GM21576 (cell line): Measurements from ENCODE around the gene SLC9A4.
"Not testable (repeated sequence)": the region's sequence is repeated elsewhere in the genome, so short reads cannot be mapped to it uniquely, and the experiment has no call there.

ENCODE experiments used
- ATAC-seq: cut with Tn5 transposase; IDR thresholded peaks from one replicate; pipeline ENCODE4 v1.9.1; 2021; ENCODE audit warnings: mild to moderate bottlenecking, moderate library complexity; ENCODE audit not compliant: unreplicated experiment

Gene SLC9A4

GRCh38 chr2:102538491-102538890 lies 65.5 kb downstream of the SLC9A4 start:
- no peak for ATAC-seq

DNA sequence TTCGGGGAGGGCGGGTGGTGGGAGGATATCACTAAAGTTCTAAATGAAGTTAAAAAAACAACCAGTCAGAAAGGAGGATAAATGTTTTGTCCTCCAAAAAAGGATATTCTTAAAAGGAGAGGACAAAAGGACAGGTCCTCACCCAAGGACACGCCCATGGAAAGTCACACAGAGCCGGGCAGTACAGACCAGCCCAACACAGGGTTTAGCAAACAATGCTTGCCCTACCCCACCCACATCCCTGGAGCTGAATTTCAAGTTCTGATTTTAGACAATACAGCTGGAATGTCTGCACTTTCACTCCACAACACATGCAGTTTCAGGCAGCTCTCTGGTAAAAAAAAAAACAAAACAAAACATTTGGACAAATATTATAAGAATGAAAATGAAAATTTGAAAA lies 67.9 kb downstream of the SLC9A4 start:
- ATAC-seq: no peak

- ATAC-seq: no peak
Measured at GRCh38 chr2:102544182-102544581, 71.2 kb downstream of the SLC9A4 start.

DNA sequence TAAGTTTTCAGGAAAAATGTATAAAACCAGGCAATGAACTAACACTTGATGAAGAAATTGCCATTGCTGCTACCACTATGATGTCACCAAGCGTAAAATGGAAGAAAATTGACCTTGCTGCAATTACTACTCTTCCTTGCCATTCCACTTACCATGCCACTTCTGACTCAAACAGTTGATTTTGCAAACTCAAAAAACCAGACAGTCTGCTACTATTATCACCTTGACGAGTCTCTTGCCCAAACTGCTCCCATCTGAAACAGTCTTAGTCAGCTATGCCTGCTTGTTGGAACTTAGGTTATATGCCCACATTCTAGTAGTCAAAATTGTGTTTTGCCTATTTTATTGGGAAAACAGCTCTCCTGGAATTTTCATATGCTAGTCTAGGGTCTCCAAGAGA lies 74.4 kb downstream of the SLC9A4 start:
- no peak for ATAC-seq

- no peak for ATAC-seq
Measured at GRCh38 chr2:102549027-102549426, 76.0 kb downstream of the SLC9A4 start.

- no peak for ATAC-seq
Measured at GRCh38 chr2:102550151-102550550, 77.1 kb downstream of the SLC9A4 start.

DNA sequence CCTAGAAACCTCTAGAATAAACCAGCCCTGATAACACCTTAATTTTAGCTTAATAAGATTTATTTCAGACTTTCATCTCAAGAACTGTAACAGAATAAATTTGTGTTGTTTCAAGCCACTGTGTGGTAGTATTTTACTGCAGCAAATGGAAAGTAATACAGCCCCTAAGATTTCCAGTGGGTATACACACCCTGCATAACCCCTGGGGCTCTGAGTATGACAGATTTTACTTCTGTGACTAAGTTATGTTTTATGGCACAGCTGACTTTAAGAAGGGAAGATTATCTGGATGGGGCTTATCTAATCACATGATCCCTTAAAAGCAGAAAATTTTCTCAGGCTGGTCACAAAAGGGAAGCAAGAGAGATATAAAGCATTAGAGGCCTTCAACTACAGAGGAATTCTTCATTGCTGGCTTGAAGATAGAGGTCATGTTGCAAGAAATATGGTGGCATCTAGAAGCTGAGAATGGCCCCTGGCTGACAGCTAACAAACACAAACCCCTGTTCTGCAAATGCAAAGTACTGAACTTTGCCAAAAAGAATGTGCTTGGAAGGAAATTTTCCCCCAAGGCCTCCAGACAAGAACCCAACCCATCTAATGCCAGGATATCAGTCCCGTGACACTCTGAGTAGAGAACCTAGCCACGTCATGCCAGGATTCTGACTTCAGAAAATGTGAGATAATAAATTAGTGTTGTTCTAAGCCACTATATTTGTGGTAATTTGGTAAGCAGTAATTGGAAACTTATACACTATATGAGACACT lies 78.5 kb downstream of the SLC9A4 start:
- no peak for ATAC-seq

GRCh38 chr2:102553601-102554000 lies 80.6 kb downstream of the SLC9A4 start:
- no peak for ATAC-seq

- ATAC-seq: no peak
Measured at GRCh38 chr2:102558463-102558862, 85.4 kb downstream of the SLC9A4 start.

DNA sequence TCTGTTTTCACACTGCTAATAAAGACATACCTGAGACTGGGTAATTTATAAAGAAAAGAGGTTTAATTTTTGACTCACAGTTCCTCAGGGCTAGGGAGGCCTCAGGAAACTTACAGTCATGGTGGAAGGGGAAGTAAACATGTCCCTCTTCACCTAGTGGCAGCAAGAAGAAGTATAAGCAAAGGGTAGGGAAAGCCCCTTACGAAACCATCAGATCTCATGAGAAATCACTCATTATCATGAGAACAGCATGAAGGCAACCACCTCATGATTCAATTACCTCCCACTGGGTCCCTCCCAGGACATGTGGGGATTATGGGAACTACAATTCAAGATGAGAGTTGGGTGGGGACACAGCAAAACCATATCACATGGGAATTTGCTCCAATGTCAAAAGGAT lies 89.5 kb downstream of the SLC9A4 start:
- not testable (repeated sequence) for ATAC-seq

- no peak for ATAC-seq
Measured at GRCh38 chr2:102575888-102576287, 102.9 kb downstream of the SLC9A4 start.

DNA sequence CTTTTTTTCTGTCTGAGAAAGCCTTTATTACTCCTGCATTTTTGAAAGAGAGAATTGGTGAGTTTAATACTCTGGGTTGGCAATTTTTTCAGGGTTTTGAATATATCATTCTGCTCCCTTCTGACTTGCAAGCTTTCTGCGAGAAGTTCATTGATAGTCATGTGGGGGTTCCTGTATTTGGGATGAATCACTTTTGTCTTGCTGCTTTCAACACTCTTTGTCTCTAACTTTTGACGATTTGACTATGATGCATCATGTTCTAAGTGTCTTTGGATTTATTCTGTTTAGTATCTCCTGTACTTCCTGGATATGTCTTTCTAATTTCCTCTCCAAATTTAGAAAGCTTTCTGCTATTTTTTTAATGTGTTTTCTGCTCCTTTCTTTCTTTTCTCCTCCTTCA lies 105.3 kb downstream of the SLC9A4 start:
- ATAC-seq: no peak

- no peak for ATAC-seq
Measured at GRCh38 chr2:102581911-102582310, 108.9 kb downstream of the SLC9A4 start.

GRCh38 chr2:102582845-102583244 lies 109.8 kb downstream of the SLC9A4 start:
- ATAC-seq: no peak
